NCI-H2196 treated with DMSO at 0.1 percent for 48 hours (cell line): ENCODE results near the gene PRPS1L1.

Experiments
- DNase-seq: peaks from one replicate; lab custom pipeline; 2025; ENCODE audit not compliant: unreplicated experiment; lab: John Stamatoyannopoulos, UW

Gene PRPS1L1

DNA sequence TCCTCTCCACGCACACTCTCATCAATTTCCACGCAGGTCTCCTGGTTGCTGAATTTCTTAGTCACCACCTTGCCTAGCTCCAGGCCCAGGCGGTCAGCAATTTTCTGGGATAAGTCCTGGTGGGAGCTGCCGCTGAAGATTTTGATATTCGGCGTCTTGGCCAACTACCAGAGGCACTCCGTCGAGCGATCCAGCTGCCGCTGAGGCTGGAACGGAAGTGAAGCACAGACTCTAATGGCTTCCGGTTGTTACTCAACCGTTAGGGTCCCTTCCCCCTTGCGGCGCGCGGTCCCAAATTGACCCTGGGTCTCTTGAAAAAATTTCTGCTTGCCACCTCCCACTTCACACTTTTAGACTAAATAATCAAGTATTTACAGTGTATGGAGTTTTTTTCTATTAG lies at the start of gene PRPS1L1:
Gene PRPS1L1, minus strand, starts transcription at position 219 of the 400 bp plus-strand sequence.
- DNase-seq, result no peak

DNA sequence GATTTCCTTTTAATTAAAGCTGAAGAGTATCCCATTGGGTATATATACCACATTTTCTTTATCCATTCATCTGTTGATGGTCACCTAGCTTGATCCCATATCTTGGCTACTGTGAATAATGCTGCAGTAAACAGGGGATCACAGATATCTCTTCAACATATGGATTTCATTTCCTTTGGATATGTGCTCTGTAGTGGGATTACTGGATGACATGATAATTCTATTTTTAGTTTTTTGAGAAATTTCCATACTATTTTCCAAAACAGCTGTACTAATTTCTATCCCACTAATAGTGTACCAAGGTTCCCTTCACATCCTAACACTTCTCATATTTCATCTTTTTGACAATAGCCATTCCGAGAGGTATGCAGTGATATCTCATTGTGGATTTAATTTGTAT lies 48.8 kb upstream of the PRPS1L1 start:
- DNase-seq, result no peak

DNA sequence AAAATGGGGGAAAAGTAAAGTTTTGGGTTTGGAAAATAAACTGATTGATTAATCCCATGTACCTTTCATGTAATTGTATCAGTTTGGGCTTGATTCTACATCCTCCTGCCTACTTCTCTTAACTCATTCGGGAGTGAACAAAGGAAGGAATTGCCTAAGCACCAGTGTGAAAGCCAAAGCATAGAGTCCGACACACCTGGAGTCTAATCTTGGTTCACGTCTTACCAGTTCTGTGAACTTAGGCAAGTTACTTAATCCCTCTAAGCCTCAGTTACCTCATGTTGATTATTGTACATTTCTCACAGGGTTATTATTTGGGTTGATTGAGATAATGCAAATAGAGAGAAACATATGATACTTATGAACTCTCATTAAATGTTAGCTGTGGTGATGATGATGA lies 41.1 kb upstream of the PRPS1L1 start:
- DNase-seq, result no peak

DNA sequence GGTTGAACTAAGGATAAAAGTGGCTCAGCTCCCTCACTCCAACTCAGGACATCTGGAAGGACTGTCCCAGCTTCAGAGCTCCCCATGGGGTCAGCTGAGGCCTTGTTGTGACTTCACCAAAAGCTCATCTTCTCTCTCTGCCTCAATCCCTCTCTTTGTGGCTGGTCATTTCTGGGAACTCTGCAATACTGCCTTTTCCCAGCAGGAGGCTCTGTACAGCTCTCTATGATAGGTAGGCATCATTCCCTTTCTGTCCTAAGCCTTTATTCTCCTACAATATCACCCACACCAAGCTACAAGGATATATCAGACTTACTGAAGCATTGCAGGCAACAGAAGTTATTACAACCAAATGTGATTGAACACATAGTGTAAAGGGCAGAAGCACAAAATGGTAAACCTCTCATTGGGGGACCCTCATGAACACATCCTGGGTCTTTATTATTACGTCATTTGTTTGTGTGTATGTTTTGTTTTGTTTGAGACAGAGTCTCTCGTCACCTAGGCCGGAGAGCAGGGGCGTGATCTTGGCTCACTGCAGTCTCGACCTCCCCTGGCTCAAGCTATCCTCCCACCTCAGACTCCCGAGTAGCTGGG lies 36.7 kb upstream of the PRPS1L1 start:
- DNase-seq, result no peak

DNA sequence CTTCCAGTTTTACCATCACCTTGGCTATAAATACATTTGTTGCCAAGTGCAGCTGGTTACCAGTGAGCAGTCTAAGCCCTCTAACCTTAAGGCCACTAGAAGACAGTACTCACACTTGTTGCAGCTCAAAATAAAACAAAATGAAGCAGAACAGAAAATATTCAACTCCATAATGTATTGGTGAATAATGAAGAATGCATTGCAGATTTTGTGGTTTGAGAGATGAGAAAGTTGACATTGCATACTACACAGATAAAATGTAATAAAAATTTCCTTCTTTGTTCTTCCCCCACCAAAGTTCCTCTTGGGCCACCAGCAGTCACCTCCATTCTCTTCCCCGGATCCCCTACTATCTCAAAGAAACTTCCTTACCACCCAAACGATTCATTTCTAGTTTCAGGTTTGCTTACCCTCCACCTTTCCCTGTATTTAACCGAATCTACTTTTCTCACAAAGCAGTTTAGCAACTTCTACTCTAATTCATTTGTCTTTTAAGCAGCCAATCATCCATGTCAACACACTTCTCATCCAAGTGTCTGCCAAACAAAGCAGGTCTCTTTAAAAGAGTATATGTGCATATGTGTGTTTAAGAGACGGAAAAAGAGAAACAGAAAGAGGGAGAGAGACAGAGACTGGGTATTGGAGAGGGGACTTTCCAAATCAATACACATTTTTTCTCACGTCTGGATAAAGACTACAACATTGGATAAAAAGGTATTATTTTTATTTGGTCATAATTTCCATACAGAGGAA lies 35.7 kb upstream of the PRPS1L1 start:
- no peak for DNase-seq

DNA sequence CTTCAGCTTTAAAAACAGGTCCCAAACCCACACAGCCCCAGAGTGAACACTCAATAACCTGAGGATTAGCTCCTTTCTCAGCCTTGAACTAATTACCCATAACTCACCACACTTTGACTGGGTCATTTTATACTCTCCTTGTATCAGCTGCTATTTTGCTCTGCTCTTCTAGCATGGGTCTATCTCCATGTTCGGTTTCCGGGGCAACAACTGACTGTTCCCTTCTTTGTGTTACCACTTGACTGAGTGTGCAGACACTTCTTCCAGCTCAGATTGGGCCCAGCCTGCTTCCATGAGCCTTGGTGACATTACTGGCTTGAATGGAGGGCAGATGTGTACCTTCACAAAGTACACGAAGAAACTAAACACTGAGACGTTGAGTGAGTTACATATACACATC lies 31.5 kb upstream of the PRPS1L1 start:
- DNase-seq, result no peak

DNA sequence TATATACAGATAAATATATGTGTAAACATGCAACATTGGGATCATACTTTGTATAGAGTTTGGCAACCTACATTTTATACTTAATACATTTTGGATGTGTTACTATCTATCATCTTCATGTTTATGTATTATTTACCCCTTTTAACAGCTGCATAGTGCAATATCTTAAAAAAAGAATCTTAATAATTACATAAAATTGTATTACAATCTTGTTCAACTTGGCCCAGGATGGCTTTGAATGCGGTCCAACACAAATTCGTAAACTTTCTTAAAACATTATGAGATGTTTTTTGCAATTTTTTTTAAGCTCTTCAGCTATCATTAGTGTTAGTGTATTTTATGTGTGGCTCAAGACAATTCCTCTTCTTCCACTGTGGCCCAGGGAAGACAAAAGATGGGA lies 26.3 kb upstream of the PRPS1L1 start:
- DNase-seq, result no peak

DNA sequence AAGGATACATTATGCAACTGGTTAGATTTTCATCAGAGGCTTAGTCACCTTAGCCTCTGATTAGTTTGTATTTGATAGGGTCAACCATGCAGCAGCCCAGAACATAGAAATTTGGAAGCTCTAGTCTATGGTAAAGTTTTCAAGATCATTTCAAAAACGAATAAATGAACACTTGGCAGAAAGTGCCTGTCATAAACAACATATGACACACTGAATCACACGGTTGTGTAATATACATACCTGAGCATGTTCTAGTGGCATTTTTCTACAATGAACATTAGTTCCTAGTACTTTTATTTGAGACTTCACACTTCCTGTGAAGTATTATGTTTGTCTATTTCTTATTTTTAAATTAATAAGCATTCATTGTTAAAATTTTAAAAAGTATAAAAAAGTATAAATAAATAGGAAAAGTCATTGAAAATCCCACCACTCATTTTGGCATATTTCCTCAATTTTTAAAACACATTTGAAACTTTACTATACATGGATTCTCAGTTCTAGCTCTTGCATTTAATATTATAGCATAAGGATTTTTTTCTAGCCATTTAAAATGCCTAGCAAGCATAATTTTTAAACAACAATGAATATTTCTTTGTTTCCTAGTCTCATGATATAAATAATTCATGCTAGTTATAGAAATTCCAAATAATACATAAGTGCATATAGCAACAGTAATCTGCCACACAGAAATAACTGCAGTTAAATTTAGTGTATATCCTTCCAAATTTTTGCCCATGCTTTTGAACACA lies 25.7 kb upstream of the PRPS1L1 start:
- DNase-seq, result no peak

DNA sequence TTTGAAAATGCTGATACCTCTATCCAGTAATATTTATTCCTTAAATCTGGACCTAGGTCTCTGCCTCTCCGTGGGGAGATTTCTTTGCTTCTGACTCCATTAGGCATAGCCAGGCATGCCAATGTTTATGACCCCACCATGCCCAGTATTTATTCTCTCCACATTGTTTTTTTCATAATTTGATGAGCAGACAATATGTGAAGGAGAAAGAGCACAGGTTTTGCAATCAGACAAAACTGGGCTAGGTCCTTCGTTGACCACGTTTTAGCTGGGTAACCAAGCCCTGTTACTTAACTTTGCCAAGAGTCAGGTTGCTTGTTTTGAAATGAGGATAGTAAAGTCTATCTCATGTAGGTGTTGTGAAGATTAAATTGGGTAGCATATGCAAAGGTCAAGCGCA lies 21.6 kb upstream of the PRPS1L1 start:
- no peak for DNase-seq

DNA sequence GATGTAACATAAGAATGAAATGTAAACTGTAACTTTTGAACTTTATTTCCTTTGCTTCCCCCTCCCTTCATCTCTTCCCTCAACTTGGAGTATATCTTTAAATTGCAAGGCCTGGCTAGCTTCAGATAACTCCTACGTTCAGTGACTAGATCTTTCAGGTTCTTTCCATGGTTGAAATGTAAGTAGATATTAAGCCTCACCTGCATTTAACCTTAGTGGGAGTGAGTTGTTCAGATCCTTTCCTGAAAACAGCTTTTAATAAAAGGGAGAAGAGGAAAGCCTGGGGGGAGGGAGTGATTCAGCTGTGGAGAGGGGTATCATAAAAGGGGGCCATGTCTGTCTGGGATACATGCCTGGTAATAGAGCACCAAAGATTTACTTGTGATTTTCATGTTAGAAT lies 19.0 kb upstream of the PRPS1L1 start:
- no peak for DNase-seq

DNA sequence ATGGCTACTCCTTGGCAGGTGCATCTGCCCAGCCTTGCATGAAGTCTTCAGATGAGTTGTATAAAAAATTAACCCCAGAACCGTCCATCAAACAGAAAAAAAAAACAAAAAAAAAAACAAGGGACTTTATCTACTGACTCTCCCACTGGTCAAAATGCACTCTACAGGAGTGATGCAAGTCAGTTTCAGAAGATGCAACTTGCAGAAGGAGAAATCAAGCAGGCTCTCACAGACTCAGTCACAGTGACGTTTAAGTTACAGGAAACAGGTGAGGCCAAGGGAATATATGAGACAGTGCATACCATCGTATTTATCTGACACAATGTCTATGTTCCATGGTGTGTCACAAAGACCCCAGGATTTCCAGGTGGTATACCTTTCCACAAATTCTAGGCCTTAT lies 17.5 kb upstream of the PRPS1L1 start:
- DNase-seq, result no peak

DNA sequence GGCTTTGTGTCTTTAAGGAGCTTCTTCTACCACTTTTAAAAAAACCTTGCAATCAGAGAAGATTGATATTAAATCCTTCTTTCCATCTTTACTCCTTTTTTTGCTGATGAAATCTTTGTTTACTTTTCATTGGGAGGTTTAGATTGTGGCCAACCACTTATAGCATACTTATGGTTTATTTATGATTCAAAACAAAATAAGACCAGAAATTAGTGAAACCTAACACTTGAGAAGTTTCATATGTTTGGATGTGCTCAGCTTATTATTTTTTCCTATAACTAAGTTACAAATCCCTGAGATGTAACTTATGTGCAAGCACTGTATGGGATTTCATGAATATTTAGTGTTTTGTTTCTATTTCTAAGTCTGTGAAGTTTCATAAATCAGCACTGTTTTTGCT lies 13.5 kb upstream of the PRPS1L1 start:
- no peak for DNase-seq

DNA sequence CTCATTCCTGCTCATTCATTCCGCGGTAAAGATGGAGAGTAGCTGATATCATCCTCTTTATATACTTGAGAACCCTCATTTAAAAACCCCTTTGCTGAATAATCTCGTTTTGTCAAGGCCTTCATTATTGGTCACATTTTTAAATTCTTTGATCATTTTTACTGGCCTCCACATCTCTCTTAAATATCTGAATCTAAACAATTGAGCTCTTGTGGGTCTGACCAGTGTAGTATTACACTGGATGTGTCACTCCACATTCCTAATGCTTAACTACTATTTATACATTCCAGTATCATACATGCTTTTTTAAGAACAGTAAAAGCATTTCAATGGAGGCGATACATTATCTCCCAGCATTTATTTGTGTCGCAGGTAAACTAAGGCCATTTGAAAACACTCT lies 12.6 kb upstream of the PRPS1L1 start:
- no peak for DNase-seq

DNA sequence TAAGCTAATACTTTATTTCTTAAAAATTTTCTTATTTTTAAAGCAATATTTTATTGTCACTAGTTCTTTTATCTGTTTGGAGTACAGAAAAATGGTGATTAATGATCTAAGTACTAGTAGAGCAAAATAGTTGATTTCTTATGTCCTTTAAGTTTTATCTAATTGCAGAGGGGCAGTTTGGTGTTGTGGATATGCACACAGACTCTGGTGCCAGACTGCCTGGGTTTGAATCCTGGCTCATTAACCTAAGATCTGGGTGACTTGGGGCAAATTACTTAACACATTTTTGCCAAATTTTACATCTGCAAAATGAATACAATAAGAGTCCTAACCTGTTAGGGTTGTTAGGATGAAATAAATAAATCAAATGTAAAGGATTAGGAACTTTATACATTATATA lies 10.7 kb upstream of the PRPS1L1 start:
- DNase-seq, result no peak

DNA sequence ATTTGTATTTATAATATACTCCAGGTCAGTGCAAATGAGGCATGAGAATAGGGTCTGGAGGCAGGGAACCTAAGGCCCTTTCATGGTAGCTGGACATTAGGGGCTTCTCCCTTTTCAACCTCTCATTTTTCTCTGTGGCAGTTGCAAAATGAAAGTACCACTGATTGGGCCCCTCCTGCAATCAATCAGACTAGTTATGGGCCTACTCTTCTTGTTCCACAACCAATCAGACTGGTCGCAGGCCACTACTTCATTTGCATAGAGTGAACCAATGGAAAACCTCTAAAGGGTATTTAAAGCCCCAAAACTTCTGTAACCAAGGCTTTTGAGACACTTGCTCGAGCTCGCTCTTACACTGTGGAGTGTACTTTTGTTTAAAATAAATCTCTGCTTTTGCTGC lies 10.0 kb upstream of the PRPS1L1 start:
- no peak for DNase-seq

DNA sequence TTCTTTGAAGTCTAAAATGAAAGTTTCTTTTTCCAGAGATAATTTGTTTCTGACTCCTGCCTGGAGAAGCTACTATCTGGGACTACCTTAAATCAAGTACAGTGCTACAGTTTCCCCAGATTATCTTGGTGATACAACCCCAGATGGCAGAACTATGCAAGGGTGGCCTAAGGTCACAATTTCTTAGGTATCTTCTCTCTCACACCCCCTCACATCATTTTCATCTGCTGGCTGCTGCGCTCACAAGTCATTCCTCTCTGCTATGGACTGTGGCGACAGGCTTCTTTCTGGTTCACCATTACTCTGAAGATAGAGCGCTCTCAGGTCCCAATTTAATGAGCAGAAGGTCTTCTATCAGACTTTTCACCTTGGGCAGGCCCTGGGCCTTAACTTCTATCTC lies 9.1 kb upstream of the PRPS1L1 start:
- no peak for DNase-seq

DNA sequence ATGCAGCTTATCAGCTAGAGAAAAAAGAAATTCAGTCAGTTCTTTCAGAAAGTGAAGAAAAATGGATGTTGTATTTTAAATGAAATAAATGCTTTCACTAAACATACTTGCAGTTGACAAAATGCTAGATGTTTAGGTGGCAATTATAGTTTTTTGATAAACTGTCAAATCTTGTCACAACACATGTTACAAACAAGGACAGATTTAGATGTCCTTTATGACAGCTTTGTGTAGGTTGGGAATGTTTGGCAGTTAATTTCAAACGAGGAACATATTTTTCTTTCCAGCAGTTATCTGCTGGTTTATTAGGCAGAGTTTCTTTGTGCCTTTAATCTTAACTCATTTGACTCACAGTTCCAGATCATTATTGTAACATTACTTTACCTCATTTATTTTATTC lies 3.1 kb upstream of the PRPS1L1 start:
- DNase-seq, result no peak

DNA sequence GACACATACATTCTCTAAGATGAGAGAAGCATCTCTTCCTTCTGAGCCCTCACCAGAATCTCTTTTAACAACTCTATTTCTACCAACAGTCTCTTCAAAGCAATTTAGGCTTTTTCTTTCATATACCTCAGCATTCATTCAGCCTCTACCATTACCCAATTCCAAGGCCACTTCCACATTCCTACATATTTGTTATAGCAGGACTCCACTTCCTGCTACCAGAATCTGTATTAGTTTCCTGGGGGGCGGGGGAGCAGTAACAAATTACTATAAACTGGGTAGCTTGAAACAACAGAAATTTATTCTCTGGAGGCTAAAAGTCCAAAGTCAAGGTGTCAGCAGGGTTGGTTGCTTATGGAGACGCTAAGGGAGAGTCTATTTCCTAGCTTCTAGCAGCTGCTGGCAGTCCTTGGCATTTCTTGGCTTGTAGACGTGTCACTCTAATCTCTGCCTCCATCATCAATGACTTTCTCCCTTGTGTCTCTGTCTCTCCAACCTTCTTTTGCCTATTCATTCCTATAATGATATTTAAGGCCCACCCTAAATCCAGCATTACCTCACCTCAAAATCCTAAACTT lies 7.4 kb downstream of the PRPS1L1 start:
- DNase-seq, result no peak

DNA sequence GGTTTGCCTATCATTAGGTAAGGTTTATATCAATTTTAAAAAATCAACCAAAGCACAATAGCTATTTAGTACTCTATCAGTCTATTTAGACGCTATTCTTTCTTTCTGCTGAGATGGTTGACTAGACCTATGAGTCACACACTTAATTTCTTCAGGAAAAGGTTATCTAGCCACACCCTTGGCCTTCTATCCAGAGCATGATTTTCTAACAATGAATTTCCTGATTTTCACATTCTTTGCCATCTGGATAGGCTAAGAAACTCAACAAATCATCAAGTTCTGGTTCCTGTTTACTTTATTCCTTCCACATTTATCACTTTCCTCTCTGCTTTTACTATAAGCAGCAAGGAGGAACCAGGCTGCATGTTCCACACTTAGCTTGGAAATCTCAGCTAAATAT lies 8.1 kb downstream of the PRPS1L1 start:
- DNase-seq, result no peak

DNA sequence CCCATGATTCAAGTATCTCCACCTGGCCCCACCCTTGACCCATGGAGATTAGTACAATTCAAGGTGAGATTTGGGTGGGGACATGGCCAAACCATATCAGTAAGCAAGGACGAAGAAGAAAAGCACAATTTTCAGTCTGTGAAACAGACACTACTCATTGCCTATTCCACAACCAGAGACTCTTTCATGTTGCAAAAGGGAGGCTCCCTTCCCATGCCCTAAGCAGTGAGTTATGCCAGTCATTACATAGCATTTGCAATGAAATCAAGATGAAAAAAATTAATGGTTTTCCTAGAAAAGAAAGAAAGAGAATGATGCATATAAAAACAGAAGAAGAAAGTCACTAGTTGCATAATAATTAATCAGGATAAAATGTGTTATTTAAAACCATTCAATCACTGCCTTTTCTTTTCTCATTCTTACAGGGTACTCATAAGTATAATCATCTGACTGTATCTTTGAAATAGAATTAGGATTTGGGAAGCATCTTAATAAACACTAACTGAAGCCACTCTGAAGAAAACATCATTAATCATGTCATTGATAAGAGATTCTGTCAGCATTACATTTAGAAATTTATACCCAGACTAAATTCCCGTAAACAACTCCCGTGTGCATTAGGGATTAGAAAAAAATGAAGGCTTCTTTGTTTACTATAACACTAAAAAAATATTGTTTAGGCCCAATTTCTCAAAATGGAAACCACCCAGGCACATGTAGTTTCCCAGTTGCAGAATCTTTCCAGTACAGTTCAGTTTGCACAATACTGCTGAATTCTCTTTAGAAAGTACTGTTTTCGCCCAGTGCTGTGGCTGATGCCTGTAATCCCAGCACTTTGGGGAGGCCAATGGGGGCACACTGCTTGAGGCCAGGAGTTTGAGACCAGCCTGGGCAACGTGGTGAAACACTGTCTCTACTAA lies 9.1 kb downstream of the PRPS1L1 start:
- DNase-seq, result no peak
